NK-92 (cell line): ENCODE data around the gene FREM2.

Experiments
- DNase-seq: peaks from one replicate; lab custom pipeline; 2025; ENCODE audit not compliant: unreplicated experiment; lab: John Stamatoyannopoulos, UW

FREM2 gene

GRCh38 chr13:38755793-38756192 is 68.9 kb downstream of the FREM2 start:
- no peak for DNase-seq

DNA sequence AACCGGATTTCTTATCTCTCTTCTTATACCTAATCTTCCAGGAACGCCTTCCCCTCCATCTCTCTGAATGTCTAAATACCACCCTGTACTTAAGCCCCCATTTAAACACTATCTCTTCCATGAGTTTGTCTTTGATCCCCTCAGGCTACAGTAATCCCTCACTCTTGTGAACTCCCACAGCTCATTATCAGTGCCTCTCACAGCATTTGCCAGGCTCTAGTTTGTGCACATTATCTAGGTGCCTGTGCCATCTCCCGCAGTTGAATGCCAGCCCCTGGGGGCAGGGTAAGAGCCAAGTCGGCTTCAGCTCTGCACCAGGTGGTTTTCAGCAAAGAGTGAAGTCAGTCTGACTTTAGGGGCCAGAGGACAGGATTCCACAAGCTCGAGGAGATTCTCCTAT is 71.4 kb downstream of the FREM2 start:
- no peak for DNase-seq

GRCh38 chr13:38759390-38759789 is 72.5 kb downstream of the FREM2 start:
- DNase-seq: no peak

- DNase-seq: no peak
Observed at GRCh38 chr13:38763446-38764381, 76.8 kb downstream of the FREM2 start.

DNA sequence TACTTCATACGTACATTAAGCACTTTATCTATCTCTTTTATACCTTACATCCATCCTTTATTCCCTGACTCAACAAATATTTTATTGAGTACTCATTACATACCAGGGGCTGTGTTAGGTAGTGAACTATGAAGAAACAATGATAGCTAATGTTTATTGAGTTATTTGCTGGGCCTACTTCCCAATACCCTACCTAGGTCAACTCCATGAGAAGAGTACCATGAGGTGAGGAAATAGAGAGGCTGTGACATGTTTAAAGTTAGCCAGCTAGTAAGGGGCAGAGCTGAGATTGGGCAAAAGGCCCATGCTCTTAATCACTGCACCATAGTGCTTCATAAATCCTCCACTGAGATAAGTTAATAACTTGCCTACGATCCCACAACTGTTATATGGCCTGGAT is 79.9 kb downstream of the FREM2 start:
- no peak for DNase-seq

DNA sequence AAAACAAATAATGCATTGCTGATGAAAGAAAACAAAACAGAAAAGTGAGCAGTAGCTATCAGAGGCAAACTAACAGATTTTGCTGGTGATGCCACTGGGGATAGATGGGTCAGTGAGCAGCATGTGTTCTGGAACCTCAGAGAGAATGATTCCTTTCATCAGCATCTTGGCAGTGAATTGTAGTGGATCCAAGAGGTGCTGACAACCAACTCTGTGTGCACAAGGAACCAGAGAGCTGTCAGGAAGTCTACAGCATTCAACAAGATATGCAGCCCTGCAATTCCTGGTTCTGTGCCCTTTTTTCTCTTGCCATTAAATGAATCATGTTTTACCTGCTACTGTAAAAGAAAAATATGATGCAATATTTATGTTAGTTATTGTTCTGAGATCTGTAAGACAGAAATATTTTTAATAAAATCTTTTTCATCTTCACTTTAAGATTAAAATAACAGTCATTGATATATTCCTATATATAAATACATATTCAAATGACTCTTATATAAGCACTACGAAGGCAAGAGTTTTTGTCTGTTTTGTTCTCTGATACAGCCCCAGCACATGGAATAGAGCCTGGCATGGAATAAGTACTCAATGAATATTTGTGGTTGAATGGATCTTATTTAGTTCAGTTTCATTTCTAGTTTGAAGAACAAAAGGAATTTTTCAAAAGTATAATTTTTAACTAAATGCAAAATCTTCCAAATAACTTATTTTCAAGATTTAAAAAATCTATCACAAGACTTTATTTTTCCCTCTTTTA is 80.8 kb downstream of the FREM2 start:
- no peak for DNase-seq

GRCh38 chr13:38769526-38769925 is 82.6 kb downstream of the FREM2 start:
- DNase-seq: no peak

DNA sequence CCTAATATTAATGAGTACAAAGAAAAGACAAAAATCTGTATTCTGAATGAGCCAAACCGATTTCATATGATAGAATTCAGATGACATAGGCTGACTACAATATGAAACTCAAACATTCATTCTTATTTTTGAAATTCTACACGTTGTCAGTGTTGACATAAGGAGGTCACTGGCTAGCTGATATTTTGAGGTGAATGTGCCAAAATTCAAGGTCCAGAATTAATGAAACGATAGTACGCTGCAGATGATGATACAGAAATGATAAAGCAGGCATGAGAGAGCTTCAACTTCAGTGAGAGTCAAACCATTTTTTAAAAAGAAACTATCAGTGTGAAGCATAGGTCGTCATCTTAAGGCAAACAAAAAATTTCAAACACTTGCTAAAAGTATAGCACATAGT is 88.2 kb downstream of the FREM2 start:
- DNase-seq: no peak

DNA sequence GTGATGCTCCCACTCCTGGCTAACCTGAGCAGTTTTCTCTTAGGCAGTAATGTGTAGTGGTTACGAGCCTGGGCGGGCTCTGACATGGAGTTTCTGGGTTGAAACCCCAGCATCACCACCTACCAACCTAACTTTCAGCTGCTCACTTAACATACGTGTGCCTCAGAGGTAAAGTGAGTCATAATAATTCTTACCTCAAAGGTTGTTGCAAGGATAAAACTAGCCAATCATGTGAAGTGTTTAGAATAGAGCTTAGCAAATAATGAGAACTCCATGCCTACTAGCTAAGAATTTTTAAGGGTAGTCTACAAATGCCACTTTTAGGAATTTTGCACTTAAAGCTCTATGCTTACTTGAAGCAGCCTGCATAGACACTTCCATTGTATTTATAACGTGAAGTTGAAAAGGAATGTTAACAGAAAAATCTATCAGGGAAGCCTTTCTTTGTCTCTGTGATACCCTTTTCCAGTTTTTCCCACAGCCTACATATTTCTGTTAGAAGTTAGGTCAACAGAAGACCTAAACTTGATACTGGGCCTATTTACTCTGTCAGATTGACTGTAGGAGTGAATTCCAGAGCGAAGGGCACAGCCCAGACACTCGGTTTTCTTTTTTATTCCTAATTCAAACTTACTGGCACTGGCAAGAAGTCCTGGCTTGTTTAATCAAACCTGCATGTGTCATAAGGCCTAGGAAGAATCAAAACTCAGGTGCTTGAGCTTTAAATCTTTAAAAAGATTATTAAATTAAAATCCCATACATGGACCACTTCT is 90.7 kb downstream of the FREM2 start:
- no peak for DNase-seq

- no peak for DNase-seq
Observed at GRCh38 chr13:38781539-38781938, 94.7 kb downstream of the FREM2 start.

DNA sequence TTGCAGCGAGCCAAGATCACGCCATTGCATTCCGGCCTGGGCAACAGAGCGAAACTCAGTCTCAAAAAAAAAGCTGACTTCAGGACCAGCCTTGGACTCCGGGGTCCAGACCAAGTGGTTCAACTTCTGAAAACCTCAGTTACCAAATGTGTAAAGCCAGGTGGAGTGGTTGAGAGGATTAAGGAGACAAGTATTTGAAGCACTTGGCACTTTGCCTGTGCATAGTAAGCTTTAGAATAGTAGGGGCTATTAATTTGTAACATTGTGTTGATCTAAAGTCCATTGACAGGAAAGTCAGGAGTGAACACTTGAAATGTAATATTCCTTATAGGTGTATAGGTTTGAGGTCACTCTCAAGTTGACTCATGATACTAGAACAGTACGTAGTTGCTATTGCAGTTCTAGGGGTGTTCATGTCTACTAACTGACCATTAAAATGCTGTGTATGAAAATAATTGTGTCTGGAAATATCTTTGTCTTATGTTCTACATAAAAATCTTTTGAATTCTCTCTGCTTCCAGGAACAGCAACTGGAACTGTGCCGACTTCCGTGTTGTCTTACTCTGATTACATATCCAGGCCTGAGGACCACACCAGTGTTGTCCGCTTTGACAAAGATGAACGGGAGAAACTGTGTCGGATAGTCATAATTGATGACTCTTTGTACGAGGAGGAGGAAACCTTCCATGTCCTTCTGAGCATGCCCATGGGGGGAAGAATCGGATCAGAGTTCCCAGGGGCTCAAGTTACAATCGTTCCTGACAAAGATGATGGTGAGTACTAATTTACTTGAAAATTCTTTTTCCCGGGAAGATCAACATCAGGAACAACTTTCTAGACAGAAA is 97.4 kb downstream of the FREM2 start:
- no peak for DNase-seq

DNA sequence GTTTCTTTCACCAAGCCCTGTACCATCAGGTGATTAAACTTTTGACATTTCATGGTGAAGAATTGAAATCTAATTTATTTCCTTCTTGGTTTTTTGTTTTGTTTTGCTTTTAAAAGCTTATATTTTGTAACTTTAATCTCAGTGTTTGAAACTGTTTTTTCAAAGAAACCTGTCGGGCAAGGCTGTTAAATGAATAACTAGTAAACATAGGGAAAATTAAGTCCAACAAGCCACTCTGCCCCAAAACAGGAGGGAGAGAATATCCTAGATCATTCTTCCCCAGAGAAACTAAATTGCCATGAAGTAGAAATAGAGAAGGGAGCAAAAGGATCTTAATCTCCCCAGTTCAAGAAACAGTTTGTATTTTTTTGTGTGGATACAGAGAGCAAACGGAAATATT is 98.2 kb downstream of the FREM2 start:
- no peak for DNase-seq

DNA sequence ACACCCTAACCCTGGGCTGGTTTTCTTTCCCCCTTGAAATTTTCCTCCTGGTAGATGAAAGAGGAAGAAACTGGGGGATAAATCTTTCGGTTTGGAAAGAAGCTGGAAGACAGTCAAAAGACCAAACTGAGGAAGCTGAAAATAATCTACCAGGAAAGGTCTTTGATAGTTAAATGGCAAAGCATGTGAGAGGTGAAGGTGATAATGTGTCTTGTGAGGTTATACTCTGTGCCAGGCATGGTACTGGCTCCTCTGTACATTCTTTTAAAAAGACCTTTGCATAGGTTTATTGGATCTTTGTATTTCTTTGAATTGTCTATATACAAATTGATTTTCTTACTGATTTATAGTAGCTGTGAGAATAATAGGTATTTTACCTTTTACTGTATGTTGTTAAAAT is 98.6 kb downstream of the FREM2 start:
- no peak for DNase-seq

DNA sequence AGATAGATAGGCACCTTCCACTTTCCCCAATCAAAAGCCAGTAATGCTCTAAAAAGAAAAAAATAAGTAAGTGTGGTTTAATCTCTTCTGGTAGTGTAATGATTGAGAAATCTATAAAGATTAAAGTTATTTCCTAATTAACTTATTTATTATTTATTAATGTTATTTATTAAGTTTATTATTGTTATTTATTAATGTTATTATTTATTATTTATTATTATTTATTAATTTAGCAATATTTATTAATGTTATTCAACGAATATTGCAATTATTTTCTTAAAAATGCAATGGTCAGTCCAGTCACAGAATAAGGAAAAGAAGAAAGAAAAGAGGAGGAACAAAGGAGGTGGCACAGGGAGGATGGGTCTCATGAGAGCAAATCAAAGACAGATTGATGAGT is 100.7 kb downstream of the FREM2 start:
- DNase-seq: no peak

GRCh38 chr13:38796890-38797289 is 110.0 kb downstream of the FREM2 start:
- DNase-seq: no peak

- no peak for DNase-seq
Observed at GRCh38 chr13:38803531-38803930, 116.7 kb downstream of the FREM2 start.

DNA sequence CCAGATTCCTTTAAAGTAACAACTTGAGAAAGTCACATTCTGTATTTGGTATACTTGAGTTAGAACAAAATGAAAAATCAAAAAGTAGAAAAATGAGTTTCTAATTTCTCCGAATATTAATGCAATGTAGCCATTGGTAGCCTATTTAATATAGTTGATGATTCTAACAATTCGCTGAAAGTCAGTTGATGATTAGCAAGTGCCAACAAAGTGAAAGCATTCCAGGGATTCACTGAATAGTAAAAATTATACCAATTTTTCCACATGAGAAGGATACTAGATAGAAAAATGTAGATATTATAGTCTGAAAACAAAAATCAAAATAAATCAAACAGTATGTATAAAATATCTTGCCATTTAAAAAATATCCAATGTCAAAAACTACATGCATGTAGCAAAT is 117.2 kb downstream of the FREM2 start:
- DNase-seq: no peak

DNA sequence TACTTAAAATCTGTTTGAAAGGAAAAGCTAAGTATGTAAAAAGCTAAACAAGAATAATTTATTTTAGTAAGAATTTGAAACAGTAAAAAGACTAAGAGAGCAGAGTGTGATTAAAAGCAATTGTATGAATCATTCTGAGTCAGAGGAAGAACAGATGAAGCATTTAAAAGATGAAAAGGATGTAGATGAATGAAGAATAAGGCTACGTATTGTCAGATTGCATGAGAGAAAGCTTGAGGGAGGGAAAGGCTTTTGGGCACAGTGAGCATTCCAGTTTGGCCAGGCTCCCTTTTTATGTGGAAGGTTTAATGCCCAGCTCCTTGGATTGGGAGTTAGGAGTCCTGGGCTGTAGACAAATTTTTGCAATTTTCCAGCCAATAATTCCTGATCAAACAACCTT is 117.7 kb downstream of the FREM2 start:
- DNase-seq: no peak

- no peak for DNase-seq
Observed at GRCh38 chr13:38814331-38814730, 127.5 kb downstream of the FREM2 start.

GRCh38 chr13:38819053-38819452 is 132.2 kb downstream of the FREM2 start:
- DNase-seq: no peak

GRCh38 chr13:38819596-38819995 is 132.7 kb downstream of the FREM2 start:
- DNase-seq: no peak
